ENCODE measurements around the gene CCR2. TPM values are rescaled to one million over a fixed set of nuclear protein-coding genes. Genes with fewer than 3 reads are reported as not detected.
"Not testable (repeated sequence)": the region's sequence is repeated elsewhere in the genome, so short reads cannot be mapped to it uniquely, and the experiment has no call there.

The CCR2 gene
- polyA plus RNA-seq, 4 donors = 0.57 to 2.4 (median 1.3) TPM

DNA sequence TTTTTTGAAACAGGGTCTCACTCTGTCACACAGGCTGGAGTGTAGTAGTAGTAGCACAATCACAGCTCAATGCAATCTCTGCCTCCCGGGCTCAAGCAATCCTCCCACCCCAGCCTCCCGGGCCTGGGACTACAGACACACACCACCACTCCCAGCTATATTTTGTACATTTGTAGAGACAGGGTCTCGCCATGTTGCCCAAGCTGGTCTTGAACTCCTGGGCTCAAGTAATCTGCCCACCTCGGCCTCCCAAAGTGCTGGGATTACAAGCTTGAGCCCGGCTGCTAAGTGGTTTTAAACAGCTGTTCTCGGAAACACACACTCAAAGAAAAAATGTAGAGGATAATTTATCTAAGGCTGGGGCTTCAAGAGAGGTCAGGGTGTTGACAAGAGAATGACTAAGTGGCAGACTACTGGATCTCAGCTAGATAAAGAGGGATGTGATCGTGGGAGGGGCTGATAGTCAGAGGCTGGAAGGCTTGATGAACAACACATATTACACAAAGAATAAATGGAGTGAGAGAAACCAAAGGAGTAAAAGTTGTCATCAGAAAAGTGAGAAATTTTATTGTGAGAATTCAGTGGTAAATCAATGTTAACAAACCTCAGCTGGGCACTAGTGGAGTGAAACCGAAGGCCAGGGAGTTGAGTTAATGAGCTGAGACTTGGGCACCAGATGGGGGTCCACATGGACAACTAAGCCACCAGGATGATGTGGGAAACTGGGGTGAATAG, 46.3 kb downstream of the CCR2 start:
- DNase-seq (ENCODE audit: low read depth in 4 of 4, low spot score in 3 of 4) = no peak

DNA sequence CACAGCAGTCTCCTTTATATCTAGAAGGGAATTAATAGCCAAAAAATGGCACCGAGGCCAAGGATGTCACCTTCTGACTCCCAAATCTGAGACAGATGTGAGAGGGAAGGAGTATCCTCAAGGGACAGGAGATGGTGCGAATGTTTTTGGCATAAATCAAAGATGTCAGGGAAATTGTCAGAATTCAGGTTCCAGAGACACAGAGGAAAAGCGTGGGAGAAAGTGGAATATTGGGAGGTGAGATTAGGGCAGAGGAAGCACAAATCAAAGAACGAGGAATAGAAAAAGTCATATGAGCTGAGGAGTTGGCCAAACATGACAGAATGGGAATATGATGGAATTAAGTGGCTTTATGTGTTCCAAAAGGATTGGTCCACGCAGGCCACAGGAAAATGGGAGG, 46.9 kb downstream of the CCR2 start:
- no peak for DNase-seq (ENCODE audit: low read depth in 4 of 4, low spot score in 3 of 4)

DNA sequence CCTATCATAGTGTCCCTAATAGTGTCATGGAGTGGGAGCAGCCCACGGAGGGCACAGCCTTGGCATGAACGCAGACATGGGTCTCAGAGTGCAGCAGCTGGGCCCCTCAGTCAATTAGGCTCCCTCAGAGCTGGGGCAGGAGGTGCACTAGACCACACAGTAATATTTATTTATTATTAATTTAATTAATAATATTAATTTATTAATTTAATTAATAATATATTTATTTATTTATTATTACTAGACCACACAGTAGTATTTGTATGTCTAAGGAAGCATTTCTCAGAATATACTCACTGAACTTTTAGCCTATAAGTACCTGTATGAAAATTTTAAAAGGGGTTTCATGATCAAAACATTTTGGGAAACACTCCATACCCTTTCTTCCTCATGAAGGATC, 47.7 kb downstream of the CCR2 start:
- no peak for DNase-seq (ENCODE audit: low read depth in 4 of 4, low spot score in 3 of 4)

DNA sequence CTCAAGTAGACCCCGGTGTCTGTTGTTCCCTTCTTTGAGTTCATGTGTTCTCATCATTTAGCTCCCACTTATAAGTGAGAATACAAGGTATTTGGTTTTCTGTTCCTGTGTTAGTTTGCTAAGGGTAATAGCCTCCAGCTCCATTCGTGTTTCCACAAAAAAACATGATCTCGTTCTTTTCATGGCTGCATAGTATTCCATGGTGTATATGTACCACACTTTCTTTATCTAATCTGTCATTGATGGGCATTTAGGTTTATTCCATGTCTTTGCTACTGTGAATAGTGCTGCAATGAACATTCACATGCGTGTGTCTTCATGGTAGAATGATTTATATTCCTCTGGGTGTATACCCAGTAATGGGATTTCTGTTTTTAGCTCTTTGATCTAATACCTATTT, 49.0 kb downstream of the CCR2 start:
- not testable (repeated sequence) for DNase-seq (ENCODE audit: low read depth in 4 of 4, low spot score in 3 of 4)

DNA sequence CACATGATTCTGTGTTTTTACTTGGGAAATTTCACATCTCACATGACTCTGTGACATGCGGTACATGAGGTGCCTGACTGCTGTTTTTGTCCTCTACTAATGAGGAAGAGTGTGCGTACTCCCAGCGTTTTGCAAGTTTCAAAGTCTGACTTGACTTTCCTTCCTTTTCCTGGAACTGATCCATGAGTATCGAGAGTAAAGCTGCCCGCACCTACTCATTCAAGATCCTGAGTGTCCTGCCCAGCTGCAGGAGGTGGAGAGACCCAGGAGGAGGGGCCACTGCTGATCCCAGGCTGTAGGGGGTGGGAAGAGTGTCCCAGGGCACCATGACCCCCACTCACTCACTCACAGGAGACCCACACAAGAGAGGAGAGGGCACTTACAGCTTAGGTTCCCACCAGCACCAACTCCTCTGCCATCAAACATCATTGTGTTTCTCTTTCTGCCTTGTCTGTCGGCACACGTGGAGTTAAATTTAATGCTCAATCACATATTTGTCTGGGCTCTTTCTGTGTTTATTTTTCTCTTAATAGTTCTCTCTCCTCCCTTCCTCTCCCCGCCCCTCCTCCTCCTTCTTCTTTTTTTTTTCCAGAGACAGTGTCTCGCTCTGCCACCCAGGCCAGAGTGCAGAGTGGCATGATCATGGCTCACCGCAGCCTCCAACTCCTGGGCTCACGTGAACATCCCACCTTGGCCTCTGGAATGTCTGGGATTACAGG, 51.5 kb downstream of the CCR2 start:
- no peak for DNase-seq (ENCODE audit: low read depth in 4 of 4, low spot score in 3 of 4)

DNA sequence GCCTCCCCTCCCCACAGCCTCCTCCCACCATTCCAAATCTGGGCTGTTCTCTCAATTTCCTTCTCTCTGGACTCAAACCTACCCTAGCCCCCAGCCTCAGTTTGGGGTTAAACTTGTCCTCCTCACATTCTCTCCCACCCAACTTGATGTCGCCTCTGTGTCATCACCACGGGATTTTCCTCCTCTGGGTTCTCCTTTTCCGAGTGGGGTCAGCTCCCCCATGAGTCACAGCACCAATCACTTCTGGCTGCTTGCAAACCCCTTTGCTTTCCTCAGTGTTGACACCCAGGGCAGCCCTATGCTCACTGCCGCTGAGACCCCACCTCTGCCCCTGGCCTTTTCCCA, 52.5 kb downstream of the CCR2 start:
- no peak for DNase-seq (ENCODE audit: low read depth in 4 of 4, low spot score in 3 of 4)

DNA sequence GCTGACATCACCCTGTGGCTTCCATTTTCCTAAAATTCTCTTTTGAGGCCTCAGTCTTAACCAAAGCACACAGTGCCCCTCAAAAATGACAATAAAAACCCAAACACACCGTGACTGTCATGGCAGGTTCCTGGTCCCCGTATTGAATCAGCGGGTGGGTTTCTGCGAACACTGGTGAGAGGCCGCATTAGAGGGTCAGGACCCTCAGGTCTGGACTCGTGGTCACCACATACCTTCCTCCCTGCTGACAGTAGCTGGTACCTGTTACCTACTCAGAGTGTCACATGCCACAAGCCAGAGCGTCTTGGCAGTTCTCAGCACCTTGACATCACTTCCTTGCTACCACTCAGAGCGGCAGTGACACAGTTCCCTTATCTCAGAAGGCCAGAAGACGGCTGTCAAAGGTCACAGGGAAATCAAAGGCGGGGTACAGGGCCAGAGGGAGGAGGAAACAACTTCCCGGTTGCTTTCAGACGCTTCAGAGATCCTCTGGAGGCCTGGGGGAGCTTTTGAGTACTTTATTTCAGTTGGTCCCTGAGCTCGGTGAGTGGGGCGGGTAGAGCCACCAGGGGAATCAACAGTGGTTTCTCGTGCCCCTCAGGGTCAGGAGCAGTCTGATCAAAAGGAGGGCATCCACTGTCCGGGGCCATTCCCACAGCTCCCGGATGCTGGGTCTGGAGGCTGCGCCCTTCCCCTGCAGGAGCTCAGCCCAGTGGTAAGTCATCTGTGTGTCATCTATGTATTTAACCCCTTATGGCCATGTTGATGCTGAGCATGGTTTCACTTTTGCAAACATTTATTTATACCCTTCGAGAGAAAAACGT, 53.1 kb downstream of the CCR2 start, which contains the start of the genes CCR5AS and CCRL2:
CCR5AS (minus strand) TSS at position 279 of the 824 bp plus-strand sequence.
CCRL2 (plus strand) TSS at position 472 of the 824 bp plus-strand sequence. CDS start 821 bp downstream, outside the sequence.
- no peak for DNase-seq (ENCODE audit: low read depth in 4 of 4, low spot score in 3 of 4)

DNA sequence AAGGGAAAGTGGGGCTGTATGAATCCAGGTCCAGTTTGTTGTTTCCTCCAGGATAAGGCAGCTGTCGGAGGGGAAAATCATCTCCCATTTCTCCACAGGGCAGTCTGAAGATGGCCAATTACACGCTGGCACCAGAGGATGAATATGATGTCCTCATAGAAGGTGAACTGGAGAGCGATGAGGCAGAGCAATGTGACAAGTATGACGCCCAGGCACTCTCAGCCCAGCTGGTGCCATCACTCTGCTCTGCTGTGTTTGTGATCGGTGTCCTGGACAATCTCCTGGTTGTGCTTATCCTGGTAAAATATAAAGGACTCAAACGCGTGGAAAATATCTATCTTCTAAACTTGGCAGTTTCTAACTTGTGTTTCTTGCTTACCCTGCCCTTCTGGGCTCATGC, 54.1 kb downstream of the CCR2 start:
- no peak for DNase-seq (ENCODE audit: low read depth in 4 of 4, low spot score in 3 of 4)

DNA sequence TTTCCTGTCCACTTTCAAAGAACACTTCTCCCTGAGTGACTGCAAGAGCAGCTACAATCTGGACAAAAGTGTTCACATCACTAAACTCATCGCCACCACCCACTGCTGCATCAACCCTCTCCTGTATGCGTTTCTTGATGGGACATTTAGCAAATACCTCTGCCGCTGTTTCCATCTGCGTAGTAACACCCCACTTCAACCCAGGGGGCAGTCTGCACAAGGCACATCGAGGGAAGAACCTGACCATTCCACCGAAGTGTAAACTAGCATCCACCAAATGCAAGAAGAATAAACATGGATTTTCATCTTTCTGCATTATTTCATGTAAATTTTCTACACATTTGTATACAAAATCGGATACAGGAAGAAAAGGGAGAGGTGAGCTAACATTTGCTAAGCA, 54.9 kb downstream of the CCR2 start:
- no peak for DNase-seq (ENCODE audit: low read depth in 4 of 4, low spot score in 3 of 4)

DNA sequence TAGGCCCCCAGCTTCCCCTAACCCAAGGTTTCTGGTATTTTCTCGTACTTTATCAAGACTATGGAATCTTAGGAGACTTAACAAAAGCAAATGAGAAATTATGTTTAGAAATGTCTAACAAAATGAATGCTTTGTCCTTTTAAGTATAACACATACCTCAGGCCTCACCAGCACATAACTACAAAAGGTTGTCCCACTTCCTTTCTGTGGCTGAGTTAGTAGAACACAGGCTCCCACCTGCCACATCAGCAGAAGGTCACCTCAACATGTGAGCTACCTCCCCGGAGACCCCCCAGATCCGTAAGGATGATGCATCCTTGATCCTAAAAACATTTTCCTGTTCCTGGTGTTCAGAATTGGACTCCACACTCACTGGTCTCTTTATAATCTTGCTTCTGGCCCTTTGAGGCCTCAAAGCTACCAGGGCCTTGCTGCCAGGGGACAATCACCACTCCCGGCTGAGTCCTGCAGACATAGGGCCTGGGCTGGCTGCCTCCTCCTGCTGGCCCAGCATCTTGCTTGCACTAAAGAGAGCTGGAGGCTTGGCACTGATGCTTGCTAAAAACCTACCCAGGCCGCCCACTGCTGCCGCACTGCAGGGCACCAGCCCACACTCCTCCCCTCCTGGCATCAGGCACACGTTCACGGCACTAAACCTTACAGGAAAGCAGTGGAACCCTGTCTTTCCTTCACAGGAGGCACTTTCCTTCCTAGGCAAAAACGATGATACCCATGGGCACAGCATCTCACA, 56.0 kb downstream of the CCR2 start:
- DNase-seq (ENCODE audit: low read depth in 4 of 4, low spot score in 3 of 4) = no peak

Other genes starting within 250 kb of the CCR2 start
- gene CCR1, start 145.8 kb upstream of the CCR2 start, polyA plus RNA-seq (ENCODE audit: insufficient read length in 4 of 4) = 1 to 10 TPM; 1.7 to 6.4 (median 2.6) TPM
- under 1 TPM in 1 of 4 donors, not detected in 3; 0.27 TPM for gene CCR3, start 111.7 kb upstream of the CCR2 start, polyA plus RNA-seq (ENCODE audit: insufficient read length in 4 of 4)
- under 1 TPM; 0.11 to 0.80 (median 0.42) TPM for gene CCR5, start 16.8 kb downstream of the CCR2 start, polyA plus RNA-seq (ENCODE audit: insufficient read length in 4 of 4)
- gene CCRL2, start 53.1 kb downstream of the CCR2 start, polyA plus RNA-seq (ENCODE audit: insufficient read length in 4 of 4) = under 1 TPM; 0.70 to 0.99 (median 0.91) TPM
- gene LTF, start 110.8 kb downstream of the CCR2 start, polyA plus RNA-seq (ENCODE audit: insufficient read length in 4 of 4) = 1 to 10 TPM; 1.5 to 2.9 (median 2.3) TPM
- not detected for gene RTP3, start 143.9 kb downstream of the CCR2 start, polyA plus RNA-seq (ENCODE audit: insufficient read length in 4 of 4)
- gene LRRC2, start 212.2 kb downstream of the CCR2 start, polyA plus RNA-seq (ENCODE audit: insufficient read length in 4 of 4) = 1 to 10 TPM; 1.9 to 2.4 (median 2.1) TPM

Data from left renal pelvis (tissue), 4 donors.